GDM1 (cell line): ENCODE results near the gene HLCS.

Experiments used
- DNase-seq: peaks from one replicate; lab custom pipeline; 2025; lab: John Stamatoyannopoulos, UW

HLCS gene

GRCh38 chr21:36745459-36745858, 221.0 kb downstream of the HLCS start:
- DNase-seq = no peak

DNA sequence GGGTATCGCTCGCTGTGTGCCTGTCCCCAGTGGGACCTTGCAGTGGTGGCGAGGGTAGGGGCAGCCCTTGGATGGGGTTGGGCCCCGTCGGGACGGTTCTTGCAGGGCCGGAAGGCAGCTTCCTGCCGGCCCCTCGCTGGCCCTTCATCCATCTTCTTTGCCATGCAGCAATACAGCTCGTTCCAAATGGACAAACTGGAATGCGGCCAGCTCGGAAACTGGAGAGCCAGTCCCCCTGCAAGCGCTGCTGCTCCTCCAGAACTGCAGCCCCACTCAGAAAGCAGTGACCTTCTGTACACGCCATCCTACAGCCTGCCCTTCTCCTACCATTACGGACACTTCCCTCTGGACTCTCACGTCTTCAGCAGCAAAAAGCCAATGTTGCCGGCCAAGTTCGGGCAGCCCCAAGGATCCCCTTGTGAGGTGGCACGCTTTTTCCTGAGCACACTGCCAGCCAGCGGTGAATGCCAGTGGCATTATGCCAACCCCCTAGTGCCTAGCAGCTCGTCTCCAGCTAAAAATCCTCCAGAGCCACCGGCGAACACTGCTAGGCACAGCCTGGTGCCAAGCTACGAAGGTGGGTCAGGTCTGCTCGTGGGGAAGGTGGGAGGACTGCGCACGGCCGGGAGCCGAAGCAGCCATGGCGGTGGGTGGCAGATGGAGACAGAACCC, 221.8 kb downstream of the HLCS start:
- DNase-seq = no peak

DNA sequence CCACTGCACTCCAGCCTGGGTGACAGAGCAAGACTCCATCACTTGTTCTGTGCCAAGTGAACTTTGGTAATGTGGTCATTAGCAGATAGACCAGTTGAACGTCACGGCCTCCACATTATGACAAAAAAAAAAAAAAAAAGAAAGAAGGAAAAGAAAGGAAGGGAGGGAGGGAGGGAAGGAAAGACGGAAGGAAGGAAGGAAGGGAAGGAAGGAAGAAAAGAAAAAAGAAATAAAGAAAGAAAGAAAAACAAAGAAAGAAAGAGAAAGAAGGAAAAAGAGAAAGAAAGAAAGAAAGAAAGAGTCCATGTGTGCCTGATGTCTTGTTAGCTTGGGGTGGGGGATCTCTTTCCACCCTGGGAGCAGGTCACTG, 222.3 kb downstream of the HLCS start:
- DNase-seq = no peak

- no peak for DNase-seq
Measured at GRCh38 chr21:36743446-36743845, 223.0 kb downstream of the HLCS start.

DNA sequence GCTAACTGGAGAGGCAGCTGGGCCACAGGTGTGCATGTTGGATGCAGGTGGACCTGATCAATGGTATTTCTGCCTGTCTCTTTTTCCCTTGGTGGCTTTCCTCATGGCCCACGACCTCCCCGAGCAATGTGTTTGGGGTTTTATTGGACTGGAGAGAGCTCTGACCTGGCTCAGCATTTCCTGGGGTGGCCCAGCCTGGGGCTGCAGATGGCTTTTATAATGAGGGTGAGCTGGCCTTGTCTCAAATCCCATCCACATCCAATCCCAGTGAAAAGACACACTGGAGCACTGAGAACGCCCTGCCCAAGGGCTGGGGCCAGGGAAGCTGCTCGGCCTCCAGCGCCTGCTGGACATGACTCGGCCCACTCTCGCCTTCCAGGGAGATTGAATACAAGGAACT, 223.5 kb downstream of the HLCS start:
- DNase-seq = no peak

DNA sequence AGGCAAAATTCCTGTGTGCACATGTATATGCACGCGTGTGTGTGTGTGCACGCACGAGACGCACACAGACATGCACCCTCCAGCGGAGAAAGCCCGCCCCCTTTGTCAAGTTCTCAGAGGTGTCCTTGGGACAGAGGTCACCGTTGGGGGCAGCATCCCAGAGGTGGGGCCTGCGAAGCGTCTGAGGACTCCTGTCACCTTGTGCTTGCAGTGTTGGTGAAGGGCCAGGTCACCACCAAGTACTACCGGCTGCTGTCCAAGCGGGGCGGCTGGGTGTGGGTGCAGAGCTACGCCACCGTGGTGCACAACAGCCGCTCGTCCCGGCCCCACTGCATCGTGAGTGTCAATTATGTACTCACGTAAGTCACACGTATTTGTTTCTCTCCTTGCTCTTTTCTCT, 225.0 kb downstream of the HLCS start:
- no peak for DNase-seq

- no peak for DNase-seq
Measured at GRCh38 chr21:36738489-36739126, 227.9 kb downstream of the HLCS start.

GRCh38 chr21:36735724-36736320, 230.6 kb downstream of the HLCS start:
- DNase-seq = no peak

GRCh38 chr21:36735201-36735515, 231.3 kb downstream of the HLCS start:
- DNase-seq = no peak

DNA sequence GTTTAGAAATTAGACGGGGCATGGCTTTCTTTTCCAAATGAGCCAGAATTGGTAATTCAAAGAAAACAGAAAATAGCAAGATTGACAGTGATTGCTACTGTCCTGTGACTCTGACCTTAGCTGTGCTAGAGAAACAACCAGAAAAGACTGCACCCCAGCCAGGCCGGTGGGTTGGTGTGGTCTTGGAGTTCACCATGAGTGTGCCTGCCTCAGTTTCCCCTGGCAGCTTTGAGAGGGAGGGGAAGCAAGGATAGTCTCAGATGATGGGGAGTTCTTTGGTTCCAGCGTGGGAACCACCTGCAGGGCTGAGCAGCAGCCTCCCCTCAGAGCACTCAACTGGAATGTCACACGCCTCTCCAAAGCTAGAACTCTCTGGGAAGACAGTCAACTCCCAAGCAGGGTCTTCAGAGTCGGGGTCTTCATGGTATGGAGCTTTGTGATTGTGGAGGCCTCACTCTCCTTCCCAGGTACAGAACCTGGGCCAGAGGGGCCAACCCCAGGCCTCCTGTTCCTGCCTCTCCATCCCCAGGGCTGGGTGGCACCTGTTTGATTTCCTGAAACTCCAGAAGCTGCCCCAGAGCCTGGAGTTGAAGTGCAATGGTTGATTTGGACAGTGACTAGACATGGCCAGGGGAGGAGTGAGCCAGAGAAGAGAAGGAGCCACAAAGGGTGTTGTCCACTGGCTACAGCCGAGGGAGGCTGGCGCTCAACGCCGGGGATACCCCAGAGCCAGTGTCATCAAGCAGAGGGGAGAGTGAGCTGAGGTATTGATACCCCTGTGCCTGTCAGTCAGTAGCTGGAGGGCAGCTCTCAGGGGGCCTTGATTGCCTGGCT, 231.9 kb downstream of the HLCS start:
- no peak for DNase-seq

DNA sequence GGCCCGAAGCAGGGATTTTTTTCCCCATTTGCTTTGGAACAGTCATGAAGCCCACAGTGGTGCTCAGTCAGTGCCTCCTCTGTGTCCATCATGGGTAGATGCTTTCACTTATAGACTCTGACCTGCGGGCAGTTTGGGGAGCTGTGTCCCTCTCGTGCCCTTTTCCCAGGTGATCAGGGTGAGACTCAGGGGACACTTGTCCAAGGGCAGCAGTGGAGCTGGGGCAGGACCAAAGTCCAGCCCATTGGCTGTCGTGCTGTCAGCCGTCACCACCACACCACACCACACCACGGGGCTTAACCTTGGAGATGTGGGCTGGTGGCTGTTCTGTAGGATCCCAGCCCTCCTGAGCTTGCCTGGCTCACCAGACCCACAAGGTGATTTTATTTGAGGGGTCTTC, 232.6 kb downstream of the HLCS start:
- DNase-seq = no peak

- no peak for DNase-seq
Measured at GRCh38 chr21:36732761-36733160, 233.7 kb downstream of the HLCS start.

GRCh38 chr21:36732217-36732616, 234.3 kb downstream of the HLCS start:
- no peak for DNase-seq

- no peak for DNase-seq
Measured at GRCh38 chr21:36730291-36731281, 235.9 kb downstream of the HLCS start.

DNA sequence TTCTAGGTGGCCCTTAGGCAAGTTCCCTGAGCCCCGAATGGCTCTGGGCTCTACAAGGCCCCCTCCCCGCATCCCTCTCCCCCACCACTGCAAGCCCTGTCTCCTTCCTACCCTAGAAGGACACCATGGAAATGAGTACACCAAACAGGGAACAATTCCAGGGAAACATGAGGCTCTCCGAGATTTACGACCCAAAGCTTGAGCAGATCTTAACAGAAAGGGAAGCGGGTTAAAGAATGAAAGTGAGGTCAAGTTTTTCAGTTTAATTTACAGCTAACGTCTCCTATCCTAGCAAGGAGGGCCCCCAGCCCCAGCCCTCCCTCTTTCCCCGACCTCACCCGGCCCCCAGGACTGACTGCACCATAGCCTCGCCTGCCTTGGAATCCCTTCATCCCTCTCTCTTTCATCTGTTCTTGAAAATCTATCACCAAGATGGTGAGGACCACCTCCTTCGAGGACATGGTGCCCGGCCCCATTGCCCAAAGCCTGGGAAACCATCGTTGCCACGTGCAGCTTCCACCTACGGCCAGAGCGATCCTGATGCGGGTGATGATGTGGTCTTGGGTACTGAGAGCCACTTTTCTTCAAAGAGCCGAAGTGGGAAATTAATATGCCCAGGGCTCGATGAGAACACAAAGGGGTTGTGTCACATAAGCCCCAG, 237.0 kb downstream of the HLCS start:
- no peak for DNase-seq

DNA sequence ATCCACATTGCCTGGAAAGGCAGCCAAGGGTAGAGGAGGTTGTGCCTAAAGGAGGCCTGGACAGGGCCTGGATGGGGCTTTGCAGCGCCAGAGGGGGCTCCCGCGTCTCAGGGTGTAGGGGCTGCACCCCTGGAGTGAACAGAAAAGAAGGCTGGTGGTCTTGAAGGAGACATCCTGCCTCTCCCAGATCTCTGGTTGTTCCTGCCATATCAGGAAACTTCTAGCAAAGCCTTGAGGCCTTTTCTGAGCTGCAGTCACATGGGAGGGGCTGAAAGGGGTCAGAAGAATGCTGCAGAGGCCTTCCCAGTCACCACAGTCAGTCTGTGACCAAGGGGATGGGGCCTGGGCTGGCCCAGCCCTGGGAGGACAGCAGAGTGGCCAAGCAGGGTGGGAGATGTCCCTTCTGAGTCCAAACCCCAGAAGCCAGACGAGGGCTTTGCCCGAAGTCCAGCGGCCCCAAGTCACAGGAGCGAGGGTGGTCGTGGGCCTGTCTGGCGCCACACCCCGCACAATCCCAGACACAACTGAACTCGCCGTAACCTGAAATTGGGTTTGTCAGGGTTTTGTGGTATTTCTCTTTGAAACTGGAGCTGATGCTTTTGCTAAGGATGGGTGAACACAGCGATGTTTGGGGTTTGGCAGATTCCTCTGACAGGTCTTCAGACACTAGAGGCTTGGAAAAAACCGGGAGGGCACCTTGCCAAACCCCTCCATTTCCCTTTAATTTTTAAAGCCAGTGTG, 237.9 kb downstream of the HLCS start:
- no peak for DNase-seq

GRCh38 chr21:36727866-36728265, 238.6 kb downstream of the HLCS start:
- no peak for DNase-seq

DNA sequence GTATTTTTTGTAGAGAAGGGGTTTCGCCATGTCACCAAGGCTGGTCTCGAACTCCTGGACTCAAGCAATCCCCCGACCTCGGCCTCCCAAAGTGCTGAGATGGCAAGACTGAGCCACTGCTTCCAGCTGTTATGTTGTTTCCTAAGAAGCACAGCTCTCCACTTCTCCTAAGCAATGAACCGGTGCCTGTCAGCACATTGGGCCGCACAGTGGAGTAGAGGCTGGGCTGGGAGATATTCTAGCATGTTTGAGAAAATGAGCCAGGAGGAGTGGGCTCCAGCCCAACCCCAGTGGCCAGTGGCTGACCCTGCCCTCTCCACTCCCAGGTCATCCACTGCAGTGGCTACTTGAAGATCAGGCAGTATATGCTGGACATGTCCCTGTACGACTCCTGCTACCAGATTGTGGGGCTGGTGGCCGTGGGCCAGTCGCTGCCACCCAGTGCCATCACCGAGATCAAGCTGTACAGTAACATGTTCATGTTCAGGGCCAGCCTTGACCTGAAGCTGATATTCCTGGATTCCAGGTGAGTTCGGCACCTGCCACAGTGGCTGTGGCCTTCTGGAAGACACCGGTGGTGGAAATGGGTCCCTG, 240.6 kb downstream of the HLCS start:
- no peak for DNase-seq

- DNase-seq = no peak
Measured at GRCh38 chr21:36724660-36725059, 241.8 kb downstream of the HLCS start.

DNA sequence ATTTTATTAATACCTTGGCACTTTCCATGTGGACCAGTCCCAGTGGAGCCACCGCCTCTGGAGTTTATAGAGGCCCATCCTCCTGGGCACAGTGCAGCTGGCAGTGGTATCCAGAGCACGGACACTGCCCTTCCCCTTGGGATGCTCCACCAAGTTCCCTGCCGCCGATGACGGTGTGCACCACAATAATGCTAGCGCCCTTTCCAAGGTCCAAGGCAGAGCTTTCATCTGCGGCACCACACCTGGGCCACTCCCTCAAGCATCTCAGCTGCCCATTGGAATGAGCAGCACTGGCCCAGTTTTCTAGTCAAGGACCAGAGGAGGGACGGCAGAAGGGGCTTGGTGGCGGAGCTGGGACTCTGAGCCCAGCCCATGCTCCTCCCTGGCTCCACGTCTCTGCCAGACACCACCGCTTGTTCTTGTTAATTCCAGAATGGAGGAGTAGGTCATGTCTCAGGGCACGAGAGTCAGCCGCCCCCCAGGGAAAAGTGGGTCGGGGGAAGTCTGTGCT, 243.0 kb downstream of the HLCS start:
- DNase-seq = no peak
